Testis (tissue), 3 donors: Measurements from ENCODE around the gene SEC14L6. TPM values are rescaled to one million over a fixed set of nuclear protein-coding genes. Genes with fewer than 3 reads are reported as not detected.

Experiments
- DNase-seq: peaks from one replicate; pipeline ENCODE4 v3.0.0-alpha.2; 2019
- H3K27ac ChIP-seq, 2 donors: fragments of 200-600 bp; sonication (generic); one replicate each; pipeline ENCODE4 v1.5.1; 2019
- H3K27me3 ChIP-seq: fragments of 200-600 bp; sonication (generic); one replicate; pipeline ENCODE4 v1.5.1; 2019
- H3K36me3 ChIP-seq: fragments of 200-600 bp; sonication (generic); one replicate; pipeline ENCODE4 v1.5.1; 2017; ENCODE audit warnings: low read depth; ENCODE audit errors: missing control alignments
- H3K4me1 ChIP-seq: fragments of 200-600 bp; sonication (generic); one replicate; pipeline ENCODE4 v1.5.1; 2019
- H3K4me3 ChIP-seq, 2 donors: fragments of 200-600 bp; sonication (generic); one replicate each; pipeline ENCODE4 v1.5.1; 2017 to 2019
- H3K9me3 ChIP-seq: fragments of 200-600 bp; sonication (generic); one replicate; pipeline ENCODE4 v1.5.1; 2017
- POLR2A ChIP-seq: fragments of 450-650 bp; IDR thresholded peaks from one replicate; pipeline ENCODE4 v1.6.1; 2017; ENCODE audit warnings: antibody characterized with exemption, mild to moderate bottlenecking, moderate library complexity
- WGBS, 2 donors: methylation state at CpG; one replicate each; pipeline ENCODE4 v1.1.5; 2018; 5-methylcytosine and 5-hydroxymethylcytosine counted together
- intact Hi-C: fragments of 100-400 bp; cut with DNase I; formaldehyde crosslinking; loops from one replicate; pipeline ENCODE4 v1.15.1; 2023; ENCODE audit warnings: low total_unique reads
- polyA plus RNA-seq: library from polyadenylated mRNA; stranded (reverse); fragments of 350-450 nt; fragmentation: Illumina TruSeq; extraction: RNeasy Lipid Tissue Mini Kit (QIAGEN cat#74804); gene quantifications from one replicate; pipeline ENCODE4 v1.2.3, GENCODE V29; 2014; ENCODE audit warnings: low read depth, low replicate concordance; ENCODE audit not compliant: insufficient read depth
- total RNA-seq, 2 donors: library from RNA; depleted of rRNA; stranded (reverse); fragments of >200 nt; gene quantifications; one replicate each; pipeline ENCODE4 v1.2.3, GENCODE V29; 2016
- TF ChIP-seq, protein P1 (sequence below), 3 experiments: fragments of 450-650 bp in 2 of 3; fragments of 200-600 bp in 1 of 3; sonication (generic) in 1 of 3; IDR thresholded peaks; one replicate each; pipeline ENCODE4 v1.5.1; 2016 to 2019; ENCODE audit warnings: antibody characterized with exemption in 3 of 3, mild to moderate bottlenecking in 2 of 3, moderate library complexity in 1 of 3

SEC14L6 gene
- total and polyA plus RNA-seq, 3 donors from 2014 or later: 12.3 to 28.2 (median 17.0) TPM

DNA sequence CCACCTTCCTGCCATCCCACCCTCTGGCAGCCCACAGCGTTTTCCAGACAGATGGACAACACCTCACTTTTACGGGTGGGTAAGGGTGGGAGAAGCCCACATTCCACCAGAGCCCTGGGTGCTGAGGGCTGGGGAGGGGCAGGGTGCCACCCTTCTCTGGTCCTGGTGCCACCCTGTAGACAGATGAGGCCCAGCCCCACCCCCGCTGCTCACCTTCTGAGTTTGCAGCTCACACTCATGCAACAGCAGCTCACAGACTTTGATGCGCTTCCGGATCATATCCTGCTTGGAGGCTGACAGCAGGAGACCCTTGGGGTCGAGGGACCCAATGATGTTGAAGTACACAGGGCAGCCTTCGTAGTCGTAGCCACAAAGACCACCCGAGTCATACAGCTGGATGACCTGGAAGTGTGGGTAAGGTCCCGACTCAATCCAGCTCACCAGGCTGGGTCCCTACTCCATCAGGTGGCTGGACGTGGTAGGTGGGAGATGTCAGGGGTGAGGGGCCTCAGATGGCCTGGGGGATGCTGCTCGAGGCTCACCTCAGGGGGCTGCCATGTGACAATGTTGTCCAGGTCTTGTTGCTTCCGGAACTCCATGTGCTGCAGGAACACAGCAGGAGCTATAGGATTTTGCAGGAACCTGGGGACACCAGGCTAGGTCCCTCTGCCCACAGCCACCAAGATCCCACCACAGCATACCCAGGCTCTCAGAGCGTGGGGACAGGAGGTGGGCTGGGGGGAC is 51.3 kb downstream of the SEC14L6 start:
- Histone ChIP-seq H3K27me3 (no peaks in the 10 kb centered on the region), H3K27ac (no peak overlapping the region), H3K9me3 (no peaks in the 10 kb centered on the region), H3K36me3 (no peaks in the 10 kb centered on the region), H3K4me1 (no peaks in the 10 kb centered on the region), H3K4me3 (no peak overlapping the region)
- intact Hi-C loops: no loop called here
- 89% methylated on average over 3 to 14 of the region's 14 CpGs for whole genome bisulfite sequencing, 2 donors
- TF ChIP-seq, protein P1, sequence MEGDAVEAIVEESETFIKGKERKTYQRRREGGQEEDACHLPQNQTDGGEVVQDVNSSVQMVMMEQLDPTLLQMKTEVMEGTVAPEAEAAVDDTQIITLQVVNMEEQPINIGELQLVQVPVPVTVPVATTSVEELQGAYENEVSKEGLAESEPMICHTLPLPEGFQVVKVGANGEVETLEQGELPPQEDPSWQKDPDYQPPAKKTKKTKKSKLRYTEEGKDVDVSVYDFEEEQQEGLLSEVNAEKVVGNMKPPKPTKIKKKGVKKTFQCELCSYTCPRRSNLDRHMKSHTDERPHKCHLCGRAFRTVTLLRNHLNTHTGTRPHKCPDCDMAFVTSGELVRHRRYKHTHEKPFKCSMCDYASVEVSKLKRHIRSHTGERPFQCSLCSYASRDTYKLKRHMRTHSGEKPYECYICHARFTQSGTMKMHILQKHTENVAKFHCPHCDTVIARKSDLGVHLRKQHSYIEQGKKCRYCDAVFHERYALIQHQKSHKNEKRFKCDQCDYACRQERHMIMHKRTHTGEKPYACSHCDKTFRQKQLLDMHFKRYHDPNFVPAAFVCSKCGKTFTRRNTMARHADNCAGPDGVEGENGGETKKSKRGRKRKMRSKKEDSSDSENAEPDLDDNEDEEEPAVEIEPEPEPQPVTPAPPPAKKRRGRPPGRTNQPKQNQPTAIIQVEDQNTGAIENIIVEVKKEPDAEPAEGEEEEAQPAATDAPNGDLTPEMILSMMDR (IDR thresholded peaks at IDR 0.05): no peak
- TF ChIP-seq POLR2A: no peak
- no peak for DNase-seq

DNA sequence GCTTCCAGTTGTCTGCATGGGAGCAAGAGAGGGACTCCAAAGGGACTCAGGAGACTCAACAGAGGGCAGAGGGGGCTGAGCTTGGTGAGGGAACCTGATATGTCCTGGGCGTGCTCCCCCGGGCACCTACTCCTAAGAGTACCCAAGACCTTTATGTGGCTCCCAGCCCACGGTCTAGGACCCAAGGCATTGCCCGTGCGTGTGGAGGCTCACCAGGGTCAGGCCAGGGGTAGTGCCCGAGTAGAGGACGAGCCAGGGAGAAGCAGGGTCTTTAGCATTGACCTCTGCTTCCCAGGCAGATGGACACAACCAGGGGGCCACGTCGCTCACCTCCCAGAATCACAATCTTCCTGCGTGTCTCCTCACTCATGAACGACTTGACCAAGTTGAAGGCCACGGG is 54.4 kb downstream of the SEC14L6 start:
- 76 to 82% methylated on average over 10 to 12 of the region's 12 CpGs for WGBS, 2 donors
- no peak for TF ChIP-seq POLR2A
- TF ChIP-seq, protein P1 (IDR thresholded peaks at IDR 0.05): no peak

GRCh38 chr22:30491381-30491780 is 55.2 kb downstream of the SEC14L6 start:
- no peaks in the 10 kb centered on the region for H3K27me3 ChIP-seq
- no peak overlapping the region for H3K4me3 ChIP-seq
- intact Hi-C loops: no loop called here
- no peaks in the 10 kb centered on the region for H3K36me3 ChIP-seq
- H3K27ac ChIP-seq: no peak overlapping the region
- TF ChIP-seq, protein P1 (IDR thresholded peaks at IDR 0.05): no peak
- TF ChIP-seq POLR2A: no peak
- no peaks in the 10 kb centered on the region for H3K9me3 ChIP-seq
- no peak for DNase-seq
- 95% methylated on average over 7 of the region's 7 CpGs; no CpG with 5 or more reads in 1 of the 2 donors for WGBS, 2 donors
- H3K4me1 ChIP-seq: no peaks in the 10 kb centered on the region

More for the DNA sequence above, 54.4 kb downstream of the SEC14L6 start:
- Histone ChIP-seq H3K4me3 (no peak overlapping the region), H3K4me1 (no peaks in the 10 kb centered on the region), H3K9me3 (no peaks in the 10 kb centered on the region), H3K27ac (no peak overlapping the region), H3K27me3 (no peaks in the 10 kb centered on the region), H3K36me3 (no peaks in the 10 kb centered on the region)
- DNase-seq: no peak
- intact Hi-C loops: no loop called here

DNA sequence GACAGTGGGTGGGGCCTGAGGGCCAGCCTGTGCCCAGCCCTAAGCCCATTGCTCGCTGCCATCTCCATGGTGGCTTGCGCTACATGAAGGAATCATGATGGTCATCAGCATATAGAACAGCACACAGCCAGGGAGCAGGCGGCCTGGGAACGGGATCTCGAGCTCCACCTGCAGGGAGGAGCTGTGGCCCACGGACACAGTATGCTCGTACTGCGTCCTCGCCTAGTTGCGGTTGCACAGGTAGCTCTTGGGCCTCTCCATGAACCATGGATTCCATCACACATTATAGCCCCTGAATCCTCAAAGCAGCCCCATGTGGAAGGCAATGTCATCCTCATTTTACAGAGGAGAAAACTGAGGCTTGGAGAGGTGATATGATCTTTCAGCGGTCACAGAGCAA is 56.1 kb downstream of the SEC14L6 start:
- DNase-seq: no peak
- TF ChIP-seq, protein P1 (IDR thresholded peaks at IDR 0.05): no peak
- no peak for TF ChIP-seq POLR2A
- Histone ChIP-seq H3K36me3 (no peaks in the 10 kb centered on the region), H3K4me3 (no peak overlapping the region), H3K27ac (no peak overlapping the region), H3K9me3 (no peaks in the 10 kb centered on the region), H3K4me1 (no peaks in the 10 kb centered on the region), H3K27me3 (no peaks in the 10 kb centered on the region)
- intact Hi-C loops: no loop called here
- WGBS, 2 donors: 70 to 82% methylated on average over 9 to 11 of the region's 11 CpGs

GRCh38 chr22:30488121-30488520 is 58.4 kb downstream of the SEC14L6 start:
- no peaks in the 10 kb centered on the region for H3K36me3 ChIP-seq
- H3K4me1 ChIP-seq: no peaks in the 10 kb centered on the region
- intact Hi-C loops: no loop called here
- no peaks in the 10 kb centered on the region for H3K27me3 ChIP-seq
- DNase-seq: no peak
- no peaks in the 10 kb centered on the region for H3K9me3 ChIP-seq
- no peak for TF ChIP-seq POLR2A
- TF ChIP-seq, protein P1 (IDR thresholded peaks at IDR 0.05): no peak
- H3K4me3 ChIP-seq: no peak overlapping the region
- 70 to 87% methylated on average over 7 of the region's 7 CpGs for WGBS, 2 donors
- H3K27ac ChIP-seq: no peak overlapping the region
